ENCODE measurements around the gene SPATA31C1.
"Not testable (repeated sequence)": the region's sequence is repeated elsewhere in the genome, so short reads cannot be mapped to it uniquely, and the experiment has no call there.

The SPATA31C1 gene

GRCh38 chr9:87917662-87918061, at the start of gene SPATA31C1:
Gene SPATA31C1, plus strand, starts transcription at chr9:87917962.
- not testable (repeated sequence) for DNase-seq (ENCODE audit: low spot score)

- no peak for TF ChIP-seq CTCF (IDR thresholded peaks at IDR 0.05; ENCODE audit: extremely low read depth, missing control alignments)
- no peak for DNase-seq (ENCODE audit: low spot score)
These were observed 49.6 kb upstream of the SPATA31C1 start for GRCh38 chr9:87868175-87868574.

GRCh38 chr9:87868635-87869034, 49.1 kb upstream of the SPATA31C1 start:
- DNase-seq (ENCODE audit: low spot score), result no peak
- TF ChIP-seq CTCF (IDR thresholded peaks at IDR 0.05; ENCODE audit: extremely low read depth, missing control alignments), result no peak

- no peak for TF ChIP-seq CTCF (IDR thresholded peaks at IDR 0.05; ENCODE audit: extremely low read depth, missing control alignments)
- no peak for DNase-seq (ENCODE audit: low spot score)
These were observed 48.7 kb upstream of the SPATA31C1 start for GRCh38 chr9:87869082-87869481.

GRCh38 chr9:87871425-87872078, 46.2 kb upstream of the SPATA31C1 start:
- TF ChIP-seq CTCF (IDR thresholded peaks at IDR 0.05; ENCODE audit: extremely low read depth, missing control alignments), result no peak
- no peak for DNase-seq (ENCODE audit: low spot score)

GRCh38 chr9:87872079-87872624, 45.6 kb upstream of the SPATA31C1 start:
- no peak for DNase-seq (ENCODE audit: low spot score)
- TF ChIP-seq CTCF (IDR thresholded peaks at IDR 0.05; ENCODE audit: extremely low read depth, missing control alignments), result no peak

GRCh38 chr9:87873607-87874303, 44.0 kb upstream of the SPATA31C1 start:
- DNase-seq (ENCODE audit: low spot score), result no peak
- no peak for TF ChIP-seq CTCF (IDR thresholded peaks at IDR 0.05; ENCODE audit: extremely low read depth, missing control alignments)

GRCh38 chr9:87874304-87874623, 43.5 kb upstream of the SPATA31C1 start:
- no peak for DNase-seq (ENCODE audit: low spot score)

More at GRCh38 chr9:87874304-87874623, 43.5 kb upstream of the SPATA31C1 start:
- no peak for TF ChIP-seq CTCF (IDR thresholded peaks at IDR 0.05; ENCODE audit: extremely low read depth, missing control alignments)

All from GM20000 (cell line).